H54 (cell line): ENCODE results near the gene PPIG.
A peak's percentile ranks its signal among the peaks of the same experiment; 100 is the strongest.
"Not testable (repeated sequence)": the region's sequence is repeated elsewhere in the genome, so short reads cannot be mapped to it uniquely, and the experiment has no call there.

ENCODE experiments used
- DNase-seq: peaks from one replicate; pipeline ENCODE4 v3.0.0; 2011; ENCODE audit warnings: low spot score, mixed read lengths; ENCODE audit not compliant: insufficient read length
- FAIRE-seq: peaks from 3 replicates; lab custom pipeline; 2011; peaks lifted over from hg19 to GRCh38; lab: Jason Lieb, UNC
- POLR2A ChIP-seq: IDR thresholded peaks from 2 replicates; pipeline ENCODE4 v1.6.1; 2011; ENCODE audit warnings: low read depth, mild to moderate bottlenecking, low read length

The PPIG gene

GRCh38 chr2:169584005-169584877, at the start of gene PPIG:
Gene PPIG, plus strand, starts transcription at chr2:169584351. Its CDS starts 19,691 bp downstream, at chr2:169604042.
- FAIRE-seq (peak; percentile 94), DNase-seq (peak; percentile 85)
- peak; percentile 55 for TF ChIP-seq POLR2A

GRCh38 chr2:169539460-169539859, 44.7 kb upstream of the PPIG start:
- not testable (repeated sequence) for DNase-seq, FAIRE-seq

- DNase-seq (no peak), FAIRE-seq (no peak)
- TF ChIP-seq POLR2A: no peak
Observed at GRCh38 chr2:169540146-169540545, 44.0 kb upstream of the PPIG start.

- no peak for TF ChIP-seq POLR2A
Observed at GRCh38 chr2:169542433-169542832, 41.7 kb upstream of the PPIG start.

GRCh38 chr2:169546756-169547155, 37.4 kb upstream of the PPIG start:
- no peak for TF ChIP-seq POLR2A
- DNase-seq (no peak), FAIRE-seq (no peak)

More at GRCh38 chr2:169542433-169542832, 41.7 kb upstream of the PPIG start:
- no peak for DNase-seq
- FAIRE-seq: no peak

- DNase-seq (no peak), FAIRE-seq (no peak)
Observed at GRCh38 chr2:169561364-169561763, 22.8 kb upstream of the PPIG start.

GRCh38 chr2:169562084-169562483, 22.1 kb upstream of the PPIG start:
- FAIRE-seq, DNase-seq: not testable (repeated sequence)

More at GRCh38 chr2:169561364-169561763, 22.8 kb upstream of the PPIG start:
- no peak for TF ChIP-seq POLR2A

GRCh38 chr2:169562519-169562918, 21.6 kb upstream of the PPIG start:
- no peak for DNase-seq
- no peak for FAIRE-seq

GRCh38 chr2:169565686-169566085, 18.5 kb upstream of the PPIG start:
- DNase-seq (no peak), FAIRE-seq (no peak)
- TF ChIP-seq POLR2A: no peak

More at GRCh38 chr2:169562519-169562918, 21.6 kb upstream of the PPIG start:
- TF ChIP-seq POLR2A: no peak

GRCh38 chr2:169569948-169570347, 14.2 kb upstream of the PPIG start:
- FAIRE-seq (no peak), DNase-seq (no peak)

GRCh38 chr2:169570752-169571151, 13.4 kb upstream of the PPIG start:
- DNase-seq, FAIRE-seq: not testable (repeated sequence)

More at GRCh38 chr2:169569948-169570347, 14.2 kb upstream of the PPIG start:
- TF ChIP-seq POLR2A: no peak

GRCh38 chr2:169571571-169571970, 12.6 kb upstream of the PPIG start:
- FAIRE-seq (no peak), DNase-seq (no peak)
- no peak for TF ChIP-seq POLR2A

GRCh38 chr2:169572189-169572588, 12.0 kb upstream of the PPIG start:
- DNase-seq (no peak), FAIRE-seq (no peak)
- TF ChIP-seq POLR2A: no peak

- no peak for DNase-seq
- FAIRE-seq: no peak
- no peak for TF ChIP-seq POLR2A
Observed at GRCh38 chr2:169572821-169573159, 11.4 kb upstream of the PPIG start.

- DNase-seq (peak; percentile 89), FAIRE-seq (peak; percentile 96)
- TF ChIP-seq POLR2A: peak; percentile 44
Observed at GRCh38 chr2:169573160-169573973, 10.8 kb upstream of the PPIG start, which contains the start of gene FASTKD1. Gene FASTKD1, minus strand, starts transcription at chr2:169573865. Its CDS starts 1,836 bp downstream, at chr2:169572029.
